IPS-18a (cell line): Measurements from ENCODE around the gene SNCA.

Experiments
- H3K27ac ChIP-seq: one replicate; pipeline ENCODE4 v1.5.1; 2013; ENCODE audit warnings: low read length
- H3K27me3 ChIP-seq: one replicate; pipeline ENCODE4 v1.6.1; 2013; ENCODE audit warnings: mild to moderate bottlenecking, low read length; ENCODE audit not compliant: control insufficient read depth, insufficient read depth
- H3K36me3 ChIP-seq: one replicate; pipeline ENCODE4 v1.6.1; 2013; ENCODE audit warnings: low read depth, low read length; ENCODE audit not compliant: control insufficient read depth
- H3K4me1 ChIP-seq: one replicate; pipeline ENCODE4 v1.6.1; 2013; ENCODE audit warnings: low read depth, low read length; ENCODE audit not compliant: control insufficient read depth
- H3K4me3 ChIP-seq: one replicate; pipeline ENCODE4 v1.5.1; 2013; ENCODE audit warnings: low read length
- H3K9ac ChIP-seq: one replicate; pipeline ENCODE4 v1.6.1; 2013; ENCODE audit warnings: mild to moderate bottlenecking, low read length, moderate library complexity
- H3K9me3 ChIP-seq: one replicate; pipeline ENCODE4 v1.6.1; 2013; ENCODE audit warnings: low read depth, low read length; ENCODE audit not compliant: control insufficient read depth

Gene SNCA

GRCh38 chr4:89751416-89751815, 85.5 kb downstream of the SNCA start:
- no peak overlapping the region for H3K9ac ChIP-seq
- H3K27me3 ChIP-seq: no peaks in the 10 kb centered on the region
- H3K9me3 ChIP-seq: no peaks in the 10 kb centered on the region
- no peaks in the 10 kb centered on the region for H3K36me3 ChIP-seq
- no peaks in the 10 kb centered on the region for H3K4me1 ChIP-seq
- no peak overlapping the region for H3K27ac ChIP-seq
- H3K4me3 ChIP-seq: no peak overlapping the region

DNA sequence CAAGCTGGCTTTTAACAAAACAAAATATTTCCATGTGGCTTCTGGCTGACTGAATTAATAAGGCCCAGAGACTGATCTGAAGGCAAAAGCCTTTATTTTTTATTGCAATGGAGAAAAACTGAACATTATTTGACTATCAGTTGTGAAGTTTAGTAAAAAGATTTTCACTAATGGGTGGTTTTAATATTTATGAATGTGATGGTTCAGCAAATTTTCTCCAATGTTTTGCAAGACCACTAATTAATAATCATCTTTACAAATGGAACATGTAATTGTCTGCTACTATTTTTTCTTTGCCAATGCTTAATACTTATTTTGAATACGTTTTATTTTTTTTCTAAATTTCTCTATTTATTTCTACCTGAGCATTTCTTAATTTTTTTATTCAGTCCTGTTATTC, 90.6 kb downstream of the SNCA start:
- no peaks in the 10 kb centered on the region for H3K36me3 ChIP-seq
- H3K27ac ChIP-seq: no peak overlapping the region
- no peak overlapping the region for H3K9ac ChIP-seq
- H3K27me3 ChIP-seq: no peaks in the 10 kb centered on the region
- no peaks in the 10 kb centered on the region for H3K9me3 ChIP-seq
- no peaks in the 10 kb centered on the region for H3K4me1 ChIP-seq
- H3K4me3 ChIP-seq: no peak overlapping the region

GRCh38 chr4:89745708-89746107, 91.3 kb downstream of the SNCA start:
- H3K9ac ChIP-seq: no peak overlapping the region
- no peak overlapping the region for H3K4me3 ChIP-seq
- H3K27ac ChIP-seq: no peak overlapping the region
- H3K36me3 ChIP-seq: no peaks in the 10 kb centered on the region
- H3K9me3 ChIP-seq: no peaks in the 10 kb centered on the region
- H3K27me3 ChIP-seq: no peaks in the 10 kb centered on the region
- H3K4me1 ChIP-seq: no peaks in the 10 kb centered on the region

DNA sequence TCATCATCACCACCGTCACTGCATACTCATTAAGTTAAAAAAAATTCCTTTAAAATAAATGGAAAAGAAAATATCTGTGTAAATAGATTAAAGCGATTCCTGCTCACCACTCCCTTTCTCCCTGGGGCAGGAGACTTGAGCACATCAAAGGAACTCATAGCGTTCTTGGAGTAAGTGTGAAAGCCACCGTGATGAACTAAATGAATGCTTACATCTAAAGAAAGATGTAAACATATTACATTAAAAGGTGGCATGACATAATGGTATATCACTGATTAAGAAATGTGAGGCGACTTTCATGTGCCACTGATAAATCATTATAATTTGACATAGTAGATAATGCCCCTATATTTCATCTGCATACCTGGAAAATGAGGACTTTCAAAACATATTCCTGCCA, 92.0 kb downstream of the SNCA start:
- H3K9ac ChIP-seq: no peak overlapping the region
- H3K27me3 ChIP-seq: no peaks in the 10 kb centered on the region
- no peaks in the 10 kb centered on the region for H3K36me3 ChIP-seq
- H3K4me3 ChIP-seq: no peak overlapping the region
- no peaks in the 10 kb centered on the region for H3K9me3 ChIP-seq
- no peaks in the 10 kb centered on the region for H3K4me1 ChIP-seq
- no peak overlapping the region for H3K27ac ChIP-seq

DNA sequence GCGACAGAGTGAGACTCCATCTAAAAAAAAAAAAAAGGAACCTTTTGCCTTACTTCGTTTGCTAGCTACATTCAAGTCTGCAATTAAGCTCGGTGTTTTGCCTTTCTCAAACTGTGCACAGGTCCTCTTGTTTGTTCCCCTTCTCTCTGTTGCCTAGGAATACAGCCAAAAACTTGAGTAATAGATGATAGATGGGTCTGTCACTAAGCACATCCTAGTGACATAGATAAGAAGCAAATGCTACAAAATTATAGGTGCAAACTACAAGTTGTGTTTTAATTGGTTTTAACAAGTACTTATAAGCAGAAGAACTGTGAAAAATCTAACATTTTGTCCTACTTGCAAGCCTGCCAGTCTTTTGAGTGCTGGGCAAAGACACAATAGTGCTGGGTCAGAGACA, 95.2 kb downstream of the SNCA start:
- H3K9me3 ChIP-seq: no peaks in the 10 kb centered on the region
- no peak overlapping the region for H3K9ac ChIP-seq

GRCh38 chr4:89739311-89739988, 97.5 kb downstream of the SNCA start:
- no peaks in the 10 kb centered on the region for H3K9me3 ChIP-seq
- H3K27me3 ChIP-seq: no peaks in the 10 kb centered on the region
- no peak overlapping the region for H3K27ac ChIP-seq
- no peaks in the 10 kb centered on the region for H3K36me3 ChIP-seq
- H3K4me3 ChIP-seq: no peak overlapping the region
- no peaks in the 10 kb centered on the region for H3K4me1 ChIP-seq
- no peak overlapping the region for H3K9ac ChIP-seq

More for the DNA sequence above, 95.2 kb downstream of the SNCA start:
- Histone ChIP-seq H3K27ac (no peak overlapping the region), H3K4me3 (no peak overlapping the region), H3K36me3 (no peaks in the 10 kb centered on the region), H3K27me3 (no peaks in the 10 kb centered on the region), H3K4me1 (no peaks in the 10 kb centered on the region)

- no peaks in the 10 kb centered on the region for H3K27me3 ChIP-seq
- no peak overlapping the region for H3K27ac ChIP-seq
- H3K9ac ChIP-seq: no peak overlapping the region
- no peaks in the 10 kb centered on the region for H3K9me3 ChIP-seq
- no peaks in the 10 kb centered on the region for H3K36me3 ChIP-seq
- no peak overlapping the region for H3K4me3 ChIP-seq
- no peaks in the 10 kb centered on the region for H3K4me1 ChIP-seq
Observed at GRCh38 chr4:89737888-89738287, 99.1 kb downstream of the SNCA start.

DNA sequence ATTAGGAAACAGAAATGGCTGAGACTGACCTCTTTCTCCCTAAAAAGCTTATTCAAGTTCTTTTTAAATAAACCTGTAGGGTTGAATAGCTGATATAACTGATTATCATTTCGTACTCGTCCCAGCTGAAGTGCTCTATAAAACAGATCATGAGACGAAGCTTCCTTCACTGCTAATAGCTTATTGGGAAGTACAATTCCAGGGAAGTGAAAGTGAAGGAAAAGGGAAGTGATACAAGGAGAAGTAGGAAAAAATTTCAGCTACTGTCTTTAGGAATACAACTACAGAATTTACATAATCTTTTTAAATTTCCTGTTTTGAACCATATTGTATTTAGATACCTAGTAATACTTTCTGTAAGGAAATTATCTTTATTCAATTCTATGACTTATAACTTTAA, 103.0 kb downstream of the SNCA start:
- Histone ChIP-seq H3K27me3 (no peaks in the 10 kb centered on the region), H3K9ac (no peak overlapping the region), H3K4me3 (no peak overlapping the region), H3K4me1 (no peaks in the 10 kb centered on the region), H3K9me3 (no peaks in the 10 kb centered on the region), H3K36me3 (no peaks in the 10 kb centered on the region), H3K27ac (no peak overlapping the region)

DNA sequence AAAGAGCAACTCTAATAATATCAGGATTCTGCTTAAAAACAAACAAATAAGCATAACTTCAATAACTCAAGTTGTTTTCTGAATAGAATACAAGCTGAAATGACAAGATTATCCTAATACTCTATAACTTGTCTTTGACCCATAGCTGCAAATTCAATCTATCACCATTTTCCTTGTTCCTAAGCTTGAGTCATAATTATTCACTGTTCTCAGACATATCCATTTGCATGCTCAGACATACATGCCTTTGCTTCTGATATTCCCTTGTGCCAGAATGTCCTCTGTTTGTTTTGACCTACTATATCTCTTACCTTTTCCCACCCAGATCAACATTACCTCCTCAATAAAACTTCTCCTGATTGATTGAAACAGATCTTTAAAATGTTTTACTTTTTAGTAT, 109.7 kb downstream of the SNCA start:
- no peak overlapping the region for H3K9ac ChIP-seq

DNA sequence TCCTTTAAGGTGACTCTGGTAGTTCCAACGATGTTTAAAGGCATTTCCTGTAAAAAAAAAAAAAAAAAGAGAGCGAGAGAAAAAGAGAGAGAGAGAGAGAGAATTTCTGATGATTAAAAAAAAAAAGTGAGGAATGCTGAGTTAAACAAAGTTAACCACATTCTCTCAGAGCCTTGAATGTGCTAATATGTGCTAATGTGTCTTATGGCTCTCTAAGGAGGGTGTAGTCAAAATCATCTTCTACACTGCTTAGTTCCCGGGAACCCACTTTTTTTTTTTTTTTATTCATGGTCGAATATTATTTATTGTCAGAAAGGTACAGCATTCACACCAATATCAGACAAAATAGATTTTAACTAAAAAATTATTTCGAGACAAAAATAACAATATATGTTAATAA, 111.7 kb downstream of the SNCA start:
- no peak overlapping the region for H3K9ac ChIP-seq
- H3K27ac ChIP-seq: no peak overlapping the region
- H3K4me3 ChIP-seq: no peak overlapping the region
- no peaks in the 10 kb centered on the region for H3K36me3 ChIP-seq
- no peaks in the 10 kb centered on the region for H3K27me3 ChIP-seq
- no peaks in the 10 kb centered on the region for H3K9me3 ChIP-seq
- no peaks in the 10 kb centered on the region for H3K4me1 ChIP-seq

More for the DNA sequence above, 109.7 kb downstream of the SNCA start:
- no peak overlapping the region for H3K4me3 ChIP-seq
- no peaks in the 10 kb centered on the region for H3K9me3 ChIP-seq
- H3K4me1 ChIP-seq: no peaks in the 10 kb centered on the region
- no peaks in the 10 kb centered on the region for H3K36me3 ChIP-seq
- H3K27me3 ChIP-seq: no peaks in the 10 kb centered on the region
- no peak overlapping the region for H3K27ac ChIP-seq

DNA sequence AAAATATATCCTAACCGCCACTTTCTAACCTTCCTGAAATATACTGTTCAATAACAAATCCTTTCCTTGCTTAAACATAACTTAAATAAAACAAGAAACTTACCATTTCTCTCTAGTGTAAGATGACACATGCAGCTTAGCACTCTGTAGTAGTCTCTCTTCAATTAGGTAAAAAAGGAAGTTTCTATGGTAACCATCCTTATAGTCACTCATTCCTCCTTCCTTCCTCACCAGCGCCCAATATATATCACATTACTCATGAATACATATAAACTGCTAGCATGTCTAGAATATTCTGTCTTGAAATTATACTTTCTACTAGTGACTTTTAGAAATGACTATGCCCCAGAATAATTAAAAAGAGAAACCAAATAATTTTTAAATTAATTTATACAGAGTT, 112.2 kb downstream of the SNCA start:
- H3K4me3 ChIP-seq: no peak overlapping the region
- H3K9ac ChIP-seq: no peak overlapping the region
- H3K27ac ChIP-seq: no peak overlapping the region
- H3K36me3 ChIP-seq: no peaks in the 10 kb centered on the region
- no peaks in the 10 kb centered on the region for H3K27me3 ChIP-seq
- no peaks in the 10 kb centered on the region for H3K9me3 ChIP-seq
- no peaks in the 10 kb centered on the region for H3K4me1 ChIP-seq

DNA sequence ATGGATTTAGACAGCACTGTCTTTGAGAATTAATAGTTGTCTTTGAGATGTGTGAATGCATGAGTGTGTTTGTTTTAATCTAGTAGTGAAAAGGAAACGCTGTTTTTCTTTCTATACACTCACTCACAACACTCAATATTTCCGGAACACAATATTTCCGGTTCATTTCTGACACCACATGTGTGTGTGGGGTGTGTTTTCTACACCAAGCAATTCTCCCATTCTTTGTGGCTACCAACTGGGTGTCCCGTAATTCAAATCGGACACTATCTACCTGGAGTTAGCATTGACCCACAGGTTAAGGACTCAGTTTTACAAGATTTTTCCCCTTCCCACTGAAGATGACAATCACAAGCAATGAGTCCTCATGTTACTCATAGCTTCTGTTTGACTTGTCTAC, 113.9 kb downstream of the SNCA start:
- H3K27ac ChIP-seq: no peak overlapping the region
- no peaks in the 10 kb centered on the region for H3K36me3 ChIP-seq
- H3K9ac ChIP-seq: no peak overlapping the region

More for the DNA sequence above, 113.9 kb downstream of the SNCA start:
- Histone ChIP-seq H3K4me3 (no peak overlapping the region), H3K4me1 (no peaks in the 10 kb centered on the region), H3K9me3 (no peaks in the 10 kb centered on the region), H3K27me3 (no peaks in the 10 kb centered on the region)
